Endothelial cell of umbilical vein (primary cell): ENCODE results near the gene KRT33A.

Source experiments
- CTCF ChIP-seq, 2 donors: IDR thresholded peaks; 1 replicate in 1 of 2; 2 replicates in 1 of 2; pipeline ENCODE4 v1.5.1; 2011; ENCODE audit warnings: low read length in 2 of 2, mild to moderate bottlenecking in 2 of 2, moderate library complexity in 2 of 2, control low read depth in 1 of 2, inconsistent platforms in 1 of 2, low read depth in 1 of 2; ENCODE audit not compliant: insufficient read depth in 1 of 2; ENCODE audit errors: extremely low read depth in 1 of 2
- EZH2 ChIP-seq: IDR thresholded peaks from 2 replicates; pipeline ENCODE4 v1.6.1; 2012; ENCODE audit warnings: borderline replicate concordance, low read depth, mild to moderate bottlenecking, moderate library complexity, low read length, inconsistent platforms; ENCODE audit not compliant: severe bottlenecking
- GATA2 ChIP-seq: IDR thresholded peaks from 2 replicates; pipeline ENCODE4 v1.7.0; 2011; ENCODE audit warnings: low read depth, mild to moderate bottlenecking, moderate library complexity, mixed read lengths, low read length; ENCODE audit not compliant: insufficient read length, insufficient read depth
- JUN ChIP-seq: IDR thresholded peaks from 2 replicates; pipeline ENCODE4 v1.6.1; 2011; ENCODE audit warnings: borderline replicate concordance, low read depth; ENCODE audit not compliant: insufficient read length, insufficient read depth
- MAX ChIP-seq: IDR thresholded peaks from 2 replicates; pipeline ENCODE4 v1.6.1; 2011; ENCODE audit not compliant: insufficient read depth, insufficient read length
- POLR2A ChIP-seq: IDR thresholded peaks from 2 replicates; pipeline ENCODE4 v1.6.1; 2012; ENCODE audit warnings: low read depth, mild to moderate bottlenecking, control low read depth, low read length
- POLR2AphosphoS5 ChIP-seq: IDR thresholded peaks from 2 replicates; pipeline ENCODE4 v1.6.1; 2012; ENCODE audit warnings: low read depth, mild to moderate bottlenecking, control low read depth, low read length, moderate library complexity; ENCODE audit not compliant: insufficient read depth

- TF ChIP-seq CTCF (IDR thresholded peaks at IDR 0.05; ENCODE audit: extremely low read depth in 1 of 2, insufficient read depth in 1 of 2, low read depth in 1 of 2, low read length in 2 of 2), result no peak
- no peak for TF ChIP-seq EZH2
- no peak for TF ChIP-seq POLR2A
- TF ChIP-seq POLR2AphosphoS5, result no peak
- TF ChIP-seq JUN, result no peak
- no peak for TF ChIP-seq MAX
- TF ChIP-seq GATA2, result no peak
Measured at GRCh38 chr17:41352597-41353366, 2.2 kb upstream of the KRT33A start.
